Calu3 (cell line): ENCODE results near the gene SMIM5. TPM values are rescaled to one million over a fixed set of nuclear protein-coding genes. Genes with fewer than 3 reads are reported as not detected.
"Not testable (repeated sequence)": the region's sequence is repeated elsewhere in the genome, so short reads cannot be mapped to it uniquely, and the experiment has no call there.

Source experiments
- BruUV-seq: library from RNA; stranded (reverse); fragments of 400-500 nt; replicated peaks from 2 replicates; lab custom pipeline; 2021; lab: Mats Ljungman, UMichigan
- CTCF ChIA-PET: fragments of 300-600 bp; sonication (Branson Sonifier 250); formaldehyde crosslinking; loops from one replicate; lab custom pipeline; 2022; ENCODE audit warnings: antibody characterized with exemption; lab: Charles Lee
- DNase-seq: peaks from one replicate; pipeline ENCODE4 v3.0.0; 2022
- H3K27ac Mint-ChIP-seq: one replicate; pipeline ENCODE4 v1.8.0; 2022; ENCODE audit warnings: mixed read lengths; ENCODE audit not compliant: unreplicated experiment
- H3K27me3 Mint-ChIP-seq: one replicate; pipeline ENCODE4 v1.8.0; 2022; ENCODE audit warnings: mixed read lengths; ENCODE audit not compliant: unreplicated experiment
- H3K36me3 Mint-ChIP-seq: one replicate; pipeline ENCODE4 v1.8.0; 2022; ENCODE audit warnings: mild to moderate bottlenecking, moderate library complexity, mixed read lengths; ENCODE audit not compliant: insufficient read depth, unreplicated experiment
- H3K4me1 Mint-ChIP-seq: one replicate; pipeline ENCODE4 v1.8.0; 2022; ENCODE audit warnings: mild to moderate bottlenecking, low read depth, mixed read lengths; ENCODE audit not compliant: unreplicated experiment
- H3K4me3 Mint-ChIP-seq: one replicate; pipeline ENCODE4 v1.8.0; 2022; ENCODE audit warnings: mild to moderate bottlenecking, low read depth, moderate library complexity, mixed read lengths; ENCODE audit not compliant: unreplicated experiment
- H3K9me3 Mint-ChIP-seq: one replicate; pipeline ENCODE4 v1.8.0; 2022; ENCODE audit warnings: low read depth, mixed read lengths; ENCODE audit not compliant: unreplicated experiment
- CTCF ChIP-seq: fragments of 200-600 bp; IDR thresholded peaks from one replicate; pipeline ENCODE4 v1.8.0; 2022; ENCODE audit warnings: antibody characterized with exemption; ENCODE audit not compliant: unreplicated experiment
- intact Hi-C: fragments of 100-400 bp; cut with micrococcal nuclease; formaldehyde crosslinking; loops from one replicate; pipeline ENCODE4 v1.10.0; 2022; ENCODE audit not compliant: unreplicated experiment
- total RNA-seq: library from RNA; stranded (reverse); gene quantifications from 2 replicates; pipeline ENCODE4 v1.2.3, GENCODE V29; 2022

The SMIM5 gene
- total RNA-seq, 1 experiment from 2014 or later: 1.9 TPM

GRCh38 chr17:75637551-75637950 lies 4.3 kb downstream of the SMIM5 start:
- TF ChIP-seq CTCF: no peak
- no peak overlapping the region for H3K27ac Mint-ChIP-seq
- CTCF ChIA-PET: no interaction called here
- no peak for DNase-seq
- peaks cover 48% of the 10 kb centered on the region for H3K4me1 Mint-ChIP-seq
- H3K9me3 Mint-ChIP-seq: no peaks in the 10 kb centered on the region
- peaks cover 46% of the 10 kb centered on the region for H3K36me3 Mint-ChIP-seq
- H3K27me3 Mint-ChIP-seq: no peaks in the 10 kb centered on the region
- H3K4me3 Mint-ChIP-seq: no peak overlapping the region
- no TSS peak for BruUV-seq
- intact Hi-C loops: no loop called here

- BruUV-seq, intact Hi-C loops, DNase-seq, H3K9me3 Mint-ChIP-seq, H3K4me3 Mint-ChIP-seq, H3K27ac Mint-ChIP-seq, CTCF ChIA-PET, H3K27me3 Mint-ChIP-seq: not testable (repeated sequence)
- H3K4me1 Mint-ChIP-seq: peaks cover 51% of the 10 kb centered on the region
- H3K36me3 Mint-ChIP-seq: peaks cover 51% of the 10 kb centered on the region
Measured at GRCh38 chr17:75638039-75638438, 4.8 kb downstream of the SMIM5 start.

DNA sequence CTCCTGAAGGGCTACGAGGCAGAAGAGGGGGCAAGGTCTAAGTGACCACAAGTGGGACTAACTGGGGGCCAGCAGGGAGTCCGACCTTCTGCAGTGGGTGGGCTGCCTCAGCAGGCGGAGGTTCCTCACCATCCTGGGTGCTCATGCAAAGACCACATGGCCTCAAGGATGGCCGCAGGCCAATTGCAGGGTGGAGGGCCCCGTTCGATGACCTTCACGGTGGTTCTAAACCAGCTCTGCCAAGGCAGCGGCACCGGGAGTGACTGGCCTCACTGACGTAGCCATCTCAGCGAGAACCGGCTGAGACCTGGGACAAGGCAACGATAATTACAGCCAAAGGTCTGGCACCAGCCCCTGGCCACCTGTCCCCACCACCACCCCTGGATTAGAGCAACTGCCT lies 5.7 kb downstream of the SMIM5 start:
- H3K36me3 Mint-ChIP-seq: peaks cover 50% of the 10 kb centered on the region
- CTCF ChIA-PET: interaction anchor here (1.2 to 1.6 kb wide), 2 partner anchors 9 to 13 kb away, joined by 3 to 5 read pairs; no protein-coding TSS in a partner anchor
- no peaks in the 10 kb centered on the region for H3K9me3 Mint-ChIP-seq
- no peak for DNase-seq
- no peak for TF ChIP-seq CTCF
- peaks cover 43% of the 10 kb centered on the region for H3K4me1 Mint-ChIP-seq
- intact Hi-C loops: no loop called here
- H3K27ac Mint-ChIP-seq: peak overlapping the region; percentile 83
- no peak overlapping the region for H3K4me3 Mint-ChIP-seq
- H3K27me3 Mint-ChIP-seq: no peaks in the 10 kb centered on the region
- BruUV-seq: TSS peak; percentile 33

DNA sequence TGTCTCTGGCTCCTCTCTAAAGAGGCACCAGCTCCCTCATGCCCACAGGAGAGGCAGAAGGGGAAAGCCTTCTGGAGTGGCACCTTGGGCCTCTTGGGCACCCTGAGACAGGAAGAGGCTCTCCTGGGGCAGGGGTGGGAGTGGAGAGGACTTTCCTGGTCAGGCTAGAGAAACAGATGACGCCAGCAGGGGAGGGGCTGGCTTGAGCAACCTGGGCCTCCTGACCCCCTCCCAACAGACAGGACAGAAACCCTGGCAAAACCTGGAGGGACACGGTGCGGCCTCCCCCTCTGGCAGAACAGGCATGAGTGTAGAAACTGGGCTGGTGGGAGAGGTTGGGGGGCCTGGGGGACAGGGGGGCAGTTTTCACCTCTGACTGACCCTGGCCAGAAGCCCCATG lies 6.1 kb downstream of the SMIM5 start:
- DNase-seq: no peak
- Mint-ChIP-seq H3K27ac (peak overlapping the region; percentile 83), H3K4me1 (peaks cover 38% of the 10 kb centered on the region), H3K36me3 (peaks cover 50% of the 10 kb centered on the region), H3K9me3 (no peaks in the 10 kb centered on the region), H3K27me3 (no peaks in the 10 kb centered on the region), H3K4me3 (no peak overlapping the region)
- TF ChIP-seq CTCF: no peak
- no TSS peak for BruUV-seq
- intact Hi-C loops: no loop called here
- CTCF ChIA-PET: interaction anchor here (0.8 to 1.6 kb wide), 4 partner anchors 10 to 15 kb away, joined by 3 to 6 read pairs (median 4); no protein-coding TSS in a partner anchor
